ENCODE data around the gene PLD5.

DNA sequence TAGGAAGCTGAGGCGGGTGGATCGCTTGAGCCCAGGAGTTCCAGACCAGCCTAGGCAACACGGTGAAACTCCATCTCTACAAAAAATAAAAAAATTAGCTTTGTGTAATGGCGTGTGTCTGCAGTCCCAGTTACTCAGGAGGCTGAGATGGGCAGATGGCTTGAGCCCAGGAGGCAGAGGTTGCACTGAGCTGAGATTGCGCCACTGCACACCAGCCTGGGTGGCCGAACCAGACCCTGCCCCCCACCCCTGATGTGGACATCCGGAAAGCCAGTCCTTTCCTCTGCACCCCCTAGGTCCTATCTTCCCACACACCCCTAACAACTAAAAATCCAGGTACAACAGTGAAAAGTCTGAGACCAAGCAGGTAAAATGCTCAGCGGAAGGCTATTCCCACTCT is 71.9 kb downstream of the PLD5 start:
- TF ChIP-seq SPI1 (IDR thresholded peaks at IDR 0.05; ENCODE audit: low read depth, low read length) (no peak), POLR2A (IDR thresholded peaks at IDR 0.05; ENCODE audit: low read depth, low read length) (no peak), POLR2AphosphoS5 (IDR thresholded peaks at IDR 0.05; ENCODE audit: low read depth, low read length) (no peak), TAF1 (IDR thresholded peaks at IDR 0.05; ENCODE audit: low read depth, low read length) (no peak), PAX5 (IDR thresholded peaks at IDR 0.05; ENCODE audit: insufficient read depth, low read length, severe bottlenecking) (no peak)

Data from GM12891 (cell line).